HFF-Myc (cell line): ENCODE data around the gene IFITM2.
"Not testable (repeated sequence)": the region's sequence is repeated elsewhere in the genome, so short reads cannot be mapped to it uniquely, and the experiment has no call there.

Experiments
- DNase-seq: peaks from one replicate; pipeline ENCODE4 v3.0.0-alpha.2; 2011; ENCODE audit warnings: low read depth; ENCODE audit errors: extremely low read depth
- H3K4me3 ChIP-seq: replicated peaks from 2 replicates; pipeline ENCODE4 v1.5.1; 2011; ENCODE audit warnings: low read depth, mild to moderate bottlenecking, control low read depth, low read length
- CTCF ChIP-seq: IDR thresholded peaks from 2 replicates; pipeline ENCODE4 v1.5.1; 2012; ENCODE audit warnings: mild to moderate bottlenecking, low read depth, low read length, control low read depth; ENCODE audit errors: missing control alignments

IFITM2 gene

GRCh38 chr11:330307-330693, 22.7 kb downstream of the IFITM2 start:
- no peak for TF ChIP-seq CTCF
- no peak overlapping the region for H3K4me3 ChIP-seq
- DNase-seq, result no peak

GRCh38 chr11:330694-331357, 23.2 kb downstream of the IFITM2 start:
- no peak overlapping the region for H3K4me3 ChIP-seq
- DNase-seq, result no peak
- no peak for TF ChIP-seq CTCF

- H3K4me3 ChIP-seq, result no peak overlapping the region
- DNase-seq, result no peak
- no peak for TF ChIP-seq CTCF
These were observed 23.9 kb downstream of the IFITM2 start for GRCh38 chr11:331358-332060.

GRCh38 chr11:332651-333480, 25.2 kb downstream of the IFITM2 start:
- DNase-seq, result no peak
- TF ChIP-seq CTCF, result no peak
- no peak overlapping the region for H3K4me3 ChIP-seq

GRCh38 chr11:333616-334263, 26.1 kb downstream of the IFITM2 start:
- not testable (repeated sequence) for DNase-seq, H3K4me3 ChIP-seq

- DNase-seq, result no peak
These were observed 26.8 kb downstream of the IFITM2 start for GRCh38 chr11:334264-334994.

More at GRCh38 chr11:334264-334994, 26.8 kb downstream of the IFITM2 start:
- H3K4me3 ChIP-seq, result no peak overlapping the region
- TF ChIP-seq CTCF, result no peak
